ENCODE data around the gene GPR161.

GPR161 gene

DNA sequence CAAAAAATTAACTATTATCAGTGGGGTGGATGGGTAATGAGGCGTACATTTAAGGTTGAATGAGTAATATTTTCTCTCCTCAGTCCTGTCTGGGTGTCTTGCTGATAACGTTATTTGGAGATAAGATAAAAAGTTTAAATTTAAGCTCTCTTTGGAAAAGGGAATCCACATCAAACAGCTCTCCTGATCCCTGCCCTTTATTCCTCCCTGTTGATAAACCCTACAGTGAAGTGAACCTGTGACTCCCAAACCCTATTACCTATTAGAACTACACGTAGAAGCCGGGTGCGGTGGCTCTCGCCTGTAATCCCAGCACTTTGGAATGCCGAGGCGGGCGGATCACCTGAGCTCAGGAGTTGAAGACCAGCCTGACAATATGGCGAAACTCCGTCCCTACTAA lies 9.9 kb upstream of the GPR161 start:
- no peak for FAIRE-seq

DNA sequence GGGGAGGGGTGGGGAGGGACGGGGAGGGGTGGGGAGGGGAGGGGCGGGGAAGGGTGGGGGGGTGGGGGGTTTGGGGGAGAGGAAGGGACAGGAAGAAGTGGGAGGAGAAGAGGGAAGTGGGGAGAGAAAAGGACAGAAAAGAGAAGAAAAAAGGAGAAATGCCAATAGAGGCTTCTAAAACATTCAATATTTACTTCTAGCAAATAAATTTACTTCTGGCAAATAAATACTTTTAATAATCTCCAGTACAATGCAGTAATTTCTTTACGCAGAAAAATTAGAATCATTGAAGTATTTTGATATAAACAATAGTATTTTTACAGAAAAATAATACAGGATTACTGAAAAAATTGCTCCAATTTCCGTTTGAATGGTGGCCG lies 9.4 kb upstream of the GPR161 start:
- FAIRE-seq = no peak

DNA sequence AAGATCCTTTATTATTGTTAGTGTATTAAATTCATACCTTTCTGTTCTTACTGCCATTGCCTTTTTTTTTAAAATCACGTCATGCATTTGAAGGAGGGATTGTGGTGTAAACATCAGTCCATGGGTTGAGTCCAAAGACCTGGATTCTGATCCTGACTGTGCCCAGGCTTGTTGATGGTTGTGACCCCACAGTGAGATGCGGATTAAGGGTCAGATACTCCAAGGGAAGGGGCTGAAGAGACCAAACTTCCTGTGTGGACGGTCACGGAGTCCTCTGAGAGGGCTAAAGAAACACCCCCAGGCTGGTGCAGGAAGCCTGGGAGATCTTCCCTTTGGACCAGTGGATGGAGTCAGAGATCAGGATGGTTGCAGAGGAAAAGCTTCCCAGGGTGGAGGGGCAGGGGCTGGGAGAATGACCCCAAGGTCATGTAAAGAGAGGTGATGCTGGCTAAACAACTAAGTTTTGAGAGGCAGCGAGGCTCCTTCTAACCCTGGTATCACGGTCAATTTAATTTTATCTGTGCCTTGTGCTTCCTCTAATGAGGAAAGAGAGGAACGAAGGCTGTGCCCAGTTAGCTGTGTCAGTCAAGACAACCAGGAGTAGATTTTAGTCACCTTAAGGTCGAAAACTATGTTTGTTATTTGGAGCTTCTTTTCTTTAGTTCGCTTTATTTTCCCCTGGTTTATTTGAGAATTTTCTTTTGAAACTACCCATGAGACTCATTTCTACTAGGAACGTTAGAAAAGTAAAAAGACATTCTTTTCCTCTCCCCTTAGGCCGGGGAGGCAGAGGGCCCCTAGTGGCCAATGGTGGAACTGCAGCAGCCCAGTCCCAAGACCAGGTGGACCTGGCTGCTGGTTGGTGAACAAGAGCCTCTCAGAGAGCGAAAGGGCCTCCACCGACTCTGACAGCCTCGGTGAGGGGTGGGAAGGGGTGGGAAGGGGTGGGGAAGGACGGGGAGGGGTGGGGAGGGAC lies 8.7 kb upstream of the GPR161 start:
- FAIRE-seq = no peak

DNA sequence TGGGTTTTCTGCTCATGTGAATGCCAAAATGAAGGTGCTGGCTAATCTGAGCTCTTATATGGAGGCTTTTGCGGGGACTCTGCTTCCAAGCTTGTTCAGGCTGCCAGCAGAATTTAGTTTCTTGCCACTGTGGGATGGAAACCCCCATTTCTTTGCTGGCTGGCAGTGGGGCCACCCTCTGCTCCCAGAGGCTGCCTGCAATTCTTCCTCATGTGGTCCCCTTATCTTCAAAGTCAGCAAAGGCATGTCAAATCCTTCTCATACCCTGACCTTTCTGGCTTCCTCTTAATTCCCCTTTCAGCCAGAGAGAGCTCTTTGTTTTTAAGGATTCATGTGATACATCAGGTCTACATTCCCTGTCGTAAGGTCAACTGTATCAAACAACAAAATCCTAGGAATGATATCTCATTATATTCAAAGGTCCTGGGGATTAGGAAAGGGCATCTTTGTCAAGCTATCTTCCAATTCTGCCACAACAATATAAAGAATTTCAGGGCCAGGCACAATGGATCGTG lies 5.2 kb upstream of the GPR161 start:
- FAIRE-seq = no peak

DNA sequence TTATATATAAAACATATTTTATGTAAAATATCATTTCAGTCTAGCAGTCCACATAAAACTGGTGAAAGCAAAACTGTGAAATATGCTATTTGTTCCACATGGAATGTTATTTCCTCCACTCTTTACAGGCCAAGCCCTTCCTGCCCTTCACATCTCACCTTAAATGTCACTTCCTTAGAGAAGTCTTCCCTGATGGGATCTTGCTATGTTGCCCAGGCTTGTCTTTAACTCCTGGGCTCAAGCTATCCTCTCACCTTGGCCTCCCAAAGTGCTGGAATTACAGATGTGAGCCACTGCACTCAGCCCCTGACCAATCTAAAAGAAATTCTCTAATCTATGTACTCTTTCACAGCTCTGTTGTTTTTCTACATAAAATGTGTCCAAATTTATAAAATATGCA lies 2.3 kb upstream of the GPR161 start:
- FAIRE-seq = no peak

DNA sequence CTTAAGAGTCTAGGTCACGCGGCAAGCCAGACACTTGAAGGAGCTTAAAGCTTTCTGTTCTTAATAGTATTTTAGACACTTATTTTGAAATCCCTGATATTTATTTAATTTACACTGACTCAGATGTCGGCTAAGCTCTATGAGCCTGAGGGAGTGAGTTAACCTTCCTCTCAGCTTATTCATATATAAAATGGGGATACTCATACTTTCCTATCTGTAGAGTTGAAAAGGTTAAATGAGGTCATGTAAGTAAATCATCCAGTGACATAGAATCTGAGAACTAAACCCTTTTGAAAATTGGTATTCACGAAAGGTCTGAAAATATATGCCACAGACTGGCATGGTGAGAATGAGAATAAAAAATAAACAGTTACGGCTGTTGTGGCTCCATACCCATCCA lies 1.4 kb upstream of the GPR161 start:
- no peak for FAIRE-seq

DNA sequence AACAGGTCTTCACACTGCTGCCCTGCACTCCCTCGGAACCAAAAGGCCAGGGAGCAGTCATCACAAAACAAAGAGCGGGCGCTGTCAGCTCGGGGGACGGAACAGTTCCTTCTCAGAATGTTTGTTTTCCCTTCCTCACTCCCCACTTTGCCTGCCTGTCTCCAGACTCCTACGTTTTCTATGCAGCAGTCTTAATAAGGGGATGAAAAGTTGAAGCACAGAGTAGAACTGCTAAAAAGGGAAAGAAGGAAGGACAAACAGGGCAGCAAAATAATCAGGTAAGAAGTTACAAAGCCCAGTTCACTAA lies 738 bp upstream of the GPR161 start:
- FAIRE-seq = no peak

DNA sequence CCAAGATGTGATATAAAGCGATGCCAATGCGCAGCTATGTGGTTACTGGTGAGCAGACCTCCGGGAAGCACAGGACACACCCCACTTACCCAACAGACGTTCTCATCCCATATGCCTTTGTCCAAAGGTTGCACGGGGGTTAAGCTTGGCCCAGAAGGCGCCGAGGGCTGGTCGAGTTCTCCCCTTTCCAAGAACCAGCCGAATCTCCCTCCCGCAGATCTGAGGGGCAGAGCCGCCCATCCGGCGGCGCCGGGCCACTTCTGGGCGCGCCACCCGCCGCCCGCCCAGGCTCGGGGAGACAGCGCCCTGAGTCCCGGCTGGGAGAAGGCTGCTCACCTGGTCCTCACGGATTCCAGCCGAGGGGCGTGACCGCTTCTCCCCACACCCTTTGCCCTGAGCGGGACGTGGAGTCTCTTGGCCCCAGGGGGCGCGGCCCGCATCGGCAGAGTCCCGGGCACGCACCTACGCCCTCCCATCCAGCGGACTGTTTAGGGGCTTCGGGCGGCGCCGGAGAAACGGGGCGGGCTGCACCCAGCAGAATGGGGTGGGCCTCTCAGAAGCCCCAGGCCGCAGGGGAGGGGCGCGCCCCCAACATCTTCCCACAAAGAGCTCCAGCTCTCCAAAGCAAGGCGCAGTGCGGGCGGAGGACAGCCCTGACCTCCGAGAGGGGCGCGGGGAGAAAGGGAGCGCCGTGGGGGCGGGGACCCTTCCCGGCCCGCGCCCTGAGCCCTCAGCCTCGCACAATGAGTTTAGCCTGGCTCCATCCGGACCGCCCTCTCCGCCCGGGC lies 615 bp downstream of the GPR161 start:
- no peak for FAIRE-seq

DNA sequence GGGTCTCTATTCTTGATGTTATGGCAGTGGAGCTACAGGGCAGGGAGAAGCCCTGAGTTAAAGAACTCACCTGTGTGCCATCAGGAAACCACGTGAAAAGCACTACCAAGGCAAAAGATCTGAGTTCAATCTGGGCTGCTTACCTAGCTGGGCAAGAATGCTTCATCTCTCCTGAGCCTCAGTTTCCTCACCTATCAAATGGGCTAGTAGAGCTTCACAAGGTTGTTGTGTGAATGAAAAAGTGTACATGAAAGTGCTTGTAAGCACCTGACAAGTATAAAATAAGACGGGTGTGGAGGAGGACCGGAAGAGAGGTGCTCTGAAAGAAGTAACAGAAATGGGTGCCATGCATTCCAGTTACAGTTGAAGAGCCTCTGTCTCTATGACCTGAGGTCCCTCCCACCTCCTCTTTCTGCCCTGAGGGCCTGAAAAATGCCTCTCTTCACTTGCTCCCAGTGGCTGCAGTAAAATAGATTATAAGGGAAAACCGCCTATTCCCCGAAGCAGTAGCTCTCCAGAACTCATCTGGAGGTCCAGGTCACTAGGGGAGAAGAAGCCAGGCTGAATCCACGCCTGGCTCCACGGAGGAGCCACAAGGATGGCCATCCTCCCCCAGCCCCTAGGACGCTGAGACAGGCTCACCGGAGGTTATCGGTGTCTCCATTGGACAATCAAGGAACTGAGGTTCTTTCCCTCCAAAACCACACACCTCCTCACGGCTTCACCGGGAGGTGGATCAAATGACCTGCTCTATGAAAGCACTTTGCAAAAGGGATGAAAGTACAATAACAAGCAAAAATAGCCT lies 1.4 kb downstream of the GPR161 start:
- FAIRE-seq = no peak

DNA sequence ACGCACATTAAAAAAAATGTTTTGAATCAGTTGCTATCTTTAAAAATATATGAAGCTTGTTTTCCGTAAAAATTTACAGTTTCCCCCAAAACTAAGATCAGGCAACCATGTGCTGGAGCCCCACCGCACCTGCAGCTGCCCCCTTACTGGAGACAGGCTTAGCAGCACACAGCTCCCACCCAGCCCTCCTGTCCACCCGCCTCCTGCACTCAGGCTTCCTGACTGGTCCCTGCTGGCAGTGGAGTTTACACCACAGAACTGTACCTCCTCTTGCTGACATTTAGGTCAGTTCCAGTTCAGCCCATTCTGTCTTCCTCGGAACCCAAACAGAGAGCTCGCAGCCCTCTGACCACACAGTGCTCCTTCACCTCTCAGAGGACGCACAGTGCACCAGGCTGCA lies 2.1 kb downstream of the GPR161 start:
- no peak for FAIRE-seq

DNA sequence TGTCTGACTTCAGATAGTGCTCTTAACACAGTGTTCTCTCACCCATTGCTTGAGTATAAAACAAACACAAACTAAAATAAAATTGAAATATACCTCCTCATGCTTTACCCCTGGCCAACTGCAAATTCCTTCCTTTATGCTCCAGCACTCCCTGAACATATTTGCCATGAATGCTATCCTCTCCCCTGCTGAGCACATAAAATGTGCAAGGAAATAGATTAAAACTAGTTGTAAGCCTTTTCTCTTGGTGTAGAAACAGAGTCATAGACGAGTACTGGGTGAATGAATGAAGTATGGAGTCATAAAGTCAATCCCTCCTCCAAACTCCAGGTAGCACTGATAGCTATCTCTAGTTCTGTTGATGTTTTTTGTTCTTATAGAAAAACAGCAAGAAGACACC lies 2.6 kb downstream of the GPR161 start:
- FAIRE-seq = no peak

DNA sequence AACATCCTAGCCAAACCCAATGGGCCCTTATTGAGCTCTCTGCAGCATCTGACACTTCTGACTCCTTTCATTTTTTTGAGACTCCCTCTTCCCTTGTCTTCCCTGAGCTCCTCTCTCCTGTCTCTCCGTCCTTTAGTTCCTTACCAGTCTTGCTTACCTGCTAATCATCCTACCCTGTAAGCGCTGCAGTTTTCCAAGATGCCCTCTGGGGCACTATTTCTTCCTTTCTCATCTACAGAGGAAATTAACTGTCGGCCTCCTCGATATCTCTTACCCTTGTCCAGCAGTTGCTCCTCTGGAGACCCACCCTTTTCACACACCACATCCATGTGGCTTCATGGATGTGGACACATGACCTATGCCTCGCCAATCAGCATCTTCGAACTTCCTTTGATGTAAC lies 6.8 kb downstream of the GPR161 start:
- FAIRE-seq = no peak

DNA sequence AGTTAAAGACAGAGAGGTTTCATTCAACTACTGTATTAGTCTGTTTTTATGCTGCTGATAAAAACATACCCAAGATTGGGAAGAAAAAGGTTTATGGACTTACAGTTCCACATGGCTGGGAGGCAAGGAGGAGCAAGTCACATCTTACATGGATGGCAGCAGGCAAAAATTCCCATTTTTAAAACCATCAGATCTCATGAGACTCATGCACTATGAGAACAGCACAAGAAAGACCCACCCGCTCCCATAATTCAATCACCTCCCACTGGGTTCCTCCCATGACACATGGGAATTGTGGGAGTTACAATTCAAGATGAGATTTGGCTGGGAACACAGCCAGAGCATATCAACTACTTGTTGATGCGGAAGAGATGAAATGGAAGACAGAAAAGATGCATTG lies 9.2 kb downstream of the GPR161 start:
- FAIRE-seq = no peak

DNA sequence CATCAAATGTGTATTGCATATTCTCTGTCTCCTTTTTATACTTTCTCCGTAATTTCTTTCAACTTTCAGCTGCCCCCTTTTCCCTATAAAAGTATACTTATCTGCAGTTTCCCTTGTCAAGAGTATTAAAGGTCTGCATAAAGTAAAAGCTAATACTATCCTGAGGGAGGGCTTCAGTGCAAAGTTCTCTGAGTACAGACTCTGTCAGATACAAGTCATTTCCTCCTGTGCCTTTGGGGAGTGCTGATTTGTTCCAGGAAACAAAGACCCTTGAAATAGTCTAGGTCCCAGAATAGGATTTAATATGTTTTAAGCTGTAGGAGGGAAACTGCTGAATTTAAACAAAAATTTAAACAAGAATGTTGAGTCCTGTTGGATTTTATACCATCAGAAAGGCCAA lies 11.7 kb downstream of the GPR161 start:
- no peak for FAIRE-seq

DNA sequence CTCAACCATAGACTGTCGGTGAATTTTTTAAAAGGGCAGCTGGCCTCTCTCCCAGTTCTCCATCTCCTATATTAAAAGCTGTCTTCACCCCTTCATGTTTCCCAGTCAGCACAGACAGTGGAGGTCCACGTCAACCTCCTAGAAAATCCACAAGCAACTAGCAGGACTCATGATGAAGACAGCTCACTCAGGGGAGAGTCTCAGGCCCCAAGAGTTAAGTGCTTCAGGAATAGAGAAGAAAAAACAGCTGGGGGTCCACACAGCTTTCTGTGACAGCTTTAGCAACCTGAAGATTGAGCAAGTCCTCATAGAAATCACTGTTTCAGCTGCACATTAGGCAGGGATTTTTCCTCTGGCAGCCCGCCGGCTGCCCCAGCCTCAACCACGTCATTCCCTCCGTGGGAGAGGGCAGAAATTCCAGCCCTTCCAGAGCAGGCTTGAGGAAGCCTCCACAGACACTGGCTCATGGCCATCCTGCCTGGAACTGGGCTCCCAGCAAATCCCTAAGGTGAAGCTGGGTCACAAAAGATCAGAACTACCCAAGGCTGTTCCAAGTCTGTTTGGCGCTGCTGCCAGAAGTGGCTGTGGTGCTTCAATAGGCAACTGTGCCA lies 15.2 kb downstream of the GPR161 start:
- no peak for FAIRE-seq

DNA sequence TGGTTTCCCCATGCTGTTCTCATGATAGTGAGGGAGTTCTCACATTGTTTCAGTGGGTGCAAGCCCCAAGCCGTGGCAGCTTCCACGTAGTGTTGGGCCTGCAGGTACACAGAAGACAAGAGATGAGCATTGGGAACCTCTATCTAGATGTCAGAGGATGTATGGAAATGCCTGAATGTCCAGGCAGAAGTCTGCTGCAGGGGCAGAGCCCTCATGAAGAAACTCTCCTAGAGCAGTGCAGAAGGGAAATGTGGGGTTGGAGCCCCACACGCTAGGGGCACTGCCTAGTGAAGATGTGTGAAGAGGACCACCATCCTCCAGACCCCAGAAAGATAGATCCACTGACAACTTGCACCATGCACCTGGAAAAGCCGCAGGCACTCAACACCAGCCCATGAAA lies 17.0 kb downstream of the GPR161 start:
- no peak for FAIRE-seq

DNA sequence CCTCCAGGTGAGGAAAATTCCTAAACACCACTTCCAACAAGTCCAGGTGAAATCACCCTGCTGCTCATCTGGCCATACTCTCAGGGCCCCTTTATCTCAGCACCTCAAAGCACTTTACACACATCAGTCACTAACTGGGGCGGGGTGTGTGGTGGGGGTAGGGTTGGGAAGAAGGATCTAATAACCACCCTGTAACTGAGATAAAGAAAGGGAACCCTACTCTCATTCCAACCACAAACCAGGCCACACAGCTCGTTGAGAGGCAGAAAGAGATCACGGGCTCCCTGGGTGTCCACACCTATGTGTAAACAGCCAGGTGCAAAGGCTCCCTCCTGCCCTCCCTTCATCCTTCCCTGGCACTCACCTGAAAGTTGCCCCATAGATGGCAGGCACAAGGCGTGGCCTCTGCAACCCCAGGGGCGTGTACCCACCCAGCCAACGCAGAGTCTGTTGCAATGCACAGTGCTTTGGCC lies 20.4 kb downstream of the GPR161 start:
- no peak for FAIRE-seq

DNA sequence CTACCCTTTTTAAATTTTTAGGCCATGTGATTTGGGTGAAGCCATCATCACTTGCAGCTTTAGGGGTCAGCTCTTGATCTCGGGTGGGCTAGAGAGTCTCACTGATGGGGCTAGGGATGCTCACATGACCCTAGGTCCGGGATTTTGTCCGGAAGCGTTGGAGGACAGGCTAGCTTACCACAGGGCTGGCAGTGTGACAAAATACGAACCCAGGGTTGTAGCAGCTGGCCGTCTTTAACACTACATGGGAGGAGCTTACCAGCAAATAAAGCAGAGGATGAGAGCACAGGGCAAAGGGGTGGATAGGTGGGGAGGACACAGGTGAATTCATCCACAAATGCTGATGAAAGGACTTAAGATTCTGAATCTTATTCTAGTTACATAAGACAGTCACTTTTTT lies 21.9 kb downstream of the GPR161 start:
- no peak for FAIRE-seq

DNA sequence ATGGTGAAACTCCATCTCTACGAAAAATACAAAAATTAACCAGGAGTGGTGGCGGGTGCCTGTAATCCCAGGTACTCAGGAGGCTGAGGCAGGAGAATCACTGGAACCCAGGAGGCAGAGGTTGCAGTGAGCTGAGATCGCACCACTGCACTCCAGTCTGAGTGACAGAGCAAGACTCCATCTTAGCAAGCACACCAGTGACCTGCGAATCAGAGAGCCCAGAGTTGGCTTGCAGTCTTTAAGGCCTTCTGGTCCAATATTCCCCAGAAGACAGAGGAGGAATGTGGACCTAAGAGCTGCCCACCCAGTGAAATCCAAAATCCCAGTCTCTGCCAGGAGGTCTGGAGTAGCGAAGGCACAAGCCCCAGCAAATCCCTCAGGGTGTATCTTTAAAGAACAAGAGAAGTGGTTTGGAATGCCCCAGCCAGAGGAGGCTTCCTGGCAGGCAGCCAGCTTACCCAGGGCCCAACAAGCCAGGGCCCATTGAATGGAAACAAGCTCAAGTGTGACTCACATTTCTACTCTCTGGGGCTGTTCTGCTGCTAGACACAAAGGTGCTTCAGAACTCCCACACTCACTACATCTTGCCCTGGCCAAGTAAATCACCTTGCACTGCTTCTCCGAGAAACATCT lies 23.9 kb downstream of the GPR161 start:
- FAIRE-seq = no peak

DNA sequence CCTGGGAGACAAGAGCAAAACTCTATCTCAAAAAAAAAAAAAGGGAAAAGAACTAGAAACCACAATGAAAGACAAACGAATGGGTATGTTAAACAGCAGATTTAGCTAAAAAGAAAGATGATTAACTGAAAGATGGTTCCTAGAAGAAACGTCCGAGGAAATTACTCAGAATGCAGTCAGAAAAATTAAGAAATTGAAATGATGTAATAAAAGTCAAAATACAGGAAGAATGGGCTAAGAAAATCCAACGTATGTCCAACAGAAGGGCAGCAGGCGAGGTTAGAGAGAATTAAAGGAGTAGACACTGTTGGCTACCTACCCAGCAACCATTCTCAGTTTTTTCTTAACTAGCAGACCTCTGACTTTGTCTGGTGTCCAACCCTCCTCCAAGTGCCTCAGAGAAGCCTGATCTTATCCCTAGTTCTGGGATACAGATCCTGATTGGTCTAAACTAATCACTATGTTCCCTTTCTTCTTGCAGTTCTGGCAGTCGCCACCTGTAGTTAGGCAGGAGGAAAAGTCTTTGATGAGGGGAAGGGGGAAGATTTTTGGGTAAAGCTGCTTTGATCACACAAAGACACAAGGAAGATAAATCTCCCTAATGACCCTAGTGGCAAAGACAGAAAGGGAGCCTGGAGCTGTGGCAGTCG lies 25.7 kb downstream of the GPR161 start:
- no peak for FAIRE-seq

DNA sequence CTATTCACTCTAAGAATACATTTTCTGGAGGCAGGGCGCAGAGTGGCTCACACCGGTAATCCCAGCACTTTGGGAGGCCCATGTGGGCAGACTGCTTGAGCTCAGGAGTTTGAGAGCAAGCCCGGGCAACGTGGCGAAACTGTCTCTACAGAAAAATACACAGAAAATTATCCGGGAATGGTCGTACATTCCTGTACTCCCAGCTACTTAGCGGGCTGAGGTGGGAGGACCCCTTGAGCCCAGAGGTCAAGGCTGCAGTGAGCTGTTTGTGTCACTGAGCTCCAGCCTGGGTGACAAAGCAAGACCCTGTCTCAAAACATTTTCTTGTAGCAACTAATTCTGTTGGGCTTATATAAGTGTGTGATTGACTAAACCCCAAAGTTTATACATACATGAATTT lies 30.5 kb downstream of the GPR161 start:
- FAIRE-seq = no peak

DNA sequence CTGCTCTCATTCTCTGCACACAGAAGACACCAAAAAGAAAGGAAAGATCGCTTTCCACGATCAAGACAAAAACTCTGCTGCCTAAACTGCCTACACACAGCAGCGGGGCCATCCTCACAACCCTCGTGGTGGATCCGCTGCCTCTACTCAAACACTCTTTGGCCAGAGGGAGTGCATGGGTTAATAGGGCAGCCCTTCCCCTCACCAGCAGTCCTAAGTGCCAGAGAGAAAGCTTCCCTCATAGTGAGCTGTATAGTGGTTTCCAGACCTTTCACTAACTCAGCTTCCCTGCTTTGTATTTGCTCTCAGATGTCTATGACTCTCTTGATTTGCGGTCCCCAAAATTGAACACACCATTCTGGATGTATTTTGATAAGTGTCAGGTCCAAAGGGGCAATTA lies 30.9 kb downstream of the GPR161 start:
- no peak for FAIRE-seq

Data from endometrium (tissue), 2 donors.